ENCODE measurements around the gene FAM171A1.
"Not testable (repeated sequence)": the region's sequence is repeated elsewhere in the genome, so short reads cannot be mapped to it uniquely, and the experiment has no call there.

FAM171A1 gene

DNA sequence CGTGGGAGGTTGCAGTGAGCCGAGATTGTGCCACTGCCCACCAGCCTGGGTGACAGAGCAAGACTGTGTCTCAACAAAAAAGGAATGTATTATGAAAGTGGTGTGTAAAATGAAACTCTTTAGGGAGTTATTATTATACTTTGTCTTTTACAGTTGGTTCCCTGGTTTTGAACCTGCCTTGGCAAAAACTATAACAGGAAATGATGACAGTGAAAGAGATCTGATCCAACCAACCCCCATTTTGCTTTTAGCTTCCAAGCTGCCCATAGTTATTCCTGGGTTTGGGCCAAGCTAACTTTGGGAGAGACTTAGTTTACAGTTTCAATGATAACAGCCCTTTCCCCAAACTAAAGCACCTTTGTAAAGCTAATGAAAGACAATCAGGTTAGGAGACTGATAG lies 168.4 kb downstream of the FAM171A1 start:
- Histone ChIP-seq H3K9me3 (ENCODE audit: control insufficient read depth, insufficient read depth, low read depth, low read length) (no peaks in the 10 kb centered on the region), H3K27me3 (ENCODE audit: control insufficient read depth, insufficient read depth, low read length) (no peaks in the 10 kb centered on the region), H3K4me3 (ENCODE audit: low read depth, low read length) (no peak overlapping the region), H3K4me1 (ENCODE audit: control insufficient read depth, insufficient read depth, low read length) (peaks cover 29% of the 10 kb centered on the region), H3K9ac (ENCODE audit: low read length) (no peak overlapping the region), H3K27ac (ENCODE audit: low read depth, low read length) (no peak overlapping the region), H3K36me3 (ENCODE audit: control insufficient read depth, insufficient read depth, low read length) (no peaks in the 10 kb centered on the region)

DNA sequence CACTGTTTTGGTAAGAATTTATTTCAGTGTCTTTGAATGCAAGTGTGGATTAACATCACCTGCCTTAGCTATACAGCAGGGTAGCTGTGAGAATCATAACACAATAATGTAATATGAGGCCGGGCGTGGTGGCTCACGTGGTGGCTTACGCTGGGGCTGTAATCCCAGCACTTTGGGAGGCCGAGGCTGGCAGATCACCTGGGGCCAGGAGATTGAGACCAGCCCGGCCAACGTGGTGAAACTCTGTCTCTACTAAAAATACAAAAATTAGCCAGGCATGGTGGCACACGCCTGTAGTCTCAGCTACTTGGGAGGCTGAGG lies 168.8 kb downstream of the FAM171A1 start:
- not testable (repeated sequence) for H3K4me3 ChIP-seq (ENCODE audit: low read depth, low read length); H3K9me3 ChIP-seq (ENCODE audit: control insufficient read depth, insufficient read depth, low read depth, low read length); H3K9ac ChIP-seq (ENCODE audit: low read length); H3K27ac ChIP-seq (ENCODE audit: low read depth, low read length); H3K27me3 ChIP-seq (ENCODE audit: control insufficient read depth, insufficient read depth, low read length); H3K36me3 ChIP-seq (ENCODE audit: control insufficient read depth, insufficient read depth, low read length)
- H3K4me1 ChIP-seq (ENCODE audit: control insufficient read depth, insufficient read depth, low read length) = peaks cover 29% of the 10 kb centered on the region

DNA sequence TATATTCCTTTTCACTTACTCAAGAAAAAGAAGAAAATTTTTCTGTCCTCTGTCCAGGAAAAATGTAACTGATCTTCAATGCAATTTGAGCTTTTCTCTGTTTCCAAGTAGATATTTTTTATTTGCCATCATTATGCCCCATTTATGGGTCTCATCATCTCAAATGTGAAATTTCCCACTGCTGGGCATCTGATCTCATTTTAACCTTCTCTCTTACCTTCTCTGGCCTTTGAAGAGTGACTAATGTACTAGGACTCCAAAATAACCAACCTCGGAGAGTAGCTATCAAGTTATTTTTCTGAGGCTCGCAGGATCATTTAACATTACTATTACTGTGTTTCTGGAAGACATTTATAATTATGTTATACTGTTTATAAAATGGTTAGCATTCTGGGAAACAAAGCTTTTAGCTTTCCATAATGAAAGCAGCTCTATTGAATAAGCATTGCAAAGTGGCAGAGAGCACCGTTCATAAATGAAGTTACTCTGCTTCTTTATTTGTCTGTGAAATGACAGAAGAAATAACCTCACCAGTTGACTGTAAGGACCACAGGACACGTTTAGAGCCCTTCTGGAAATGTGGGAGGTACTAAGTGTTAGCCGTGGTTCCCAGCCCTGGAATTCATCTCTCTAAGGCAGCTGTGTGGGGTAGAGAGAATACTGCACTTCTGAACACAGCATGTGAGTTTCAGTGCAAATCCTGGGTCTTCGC lies 169.3 kb downstream of the FAM171A1 start:
- Histone ChIP-seq H3K4me3 (ENCODE audit: low read depth, low read length) (no peak overlapping the region), H3K27me3 (ENCODE audit: control insufficient read depth, insufficient read depth, low read length) (no peaks in the 10 kb centered on the region), H3K4me1 (ENCODE audit: control insufficient read depth, insufficient read depth, low read length) (peaks cover 29% of the 10 kb centered on the region), H3K9me3 (ENCODE audit: control insufficient read depth, insufficient read depth, low read depth, low read length) (no peaks in the 10 kb centered on the region), H3K36me3 (ENCODE audit: control insufficient read depth, insufficient read depth, low read length) (no peaks in the 10 kb centered on the region), H3K27ac (ENCODE audit: low read depth, low read length) (peak overlapping the region; percentile 46; the same call in 1 of the 2 replicates), H3K9ac (ENCODE audit: low read length) (no peak overlapping the region)

GRCh38 chr10:15200626-15201025 lies 170.5 kb downstream of the FAM171A1 start:
- Histone ChIP-seq H3K4me1 (ENCODE audit: control insufficient read depth, insufficient read depth, low read length) (peaks cover 32% of the 10 kb centered on the region), H3K27ac (ENCODE audit: low read depth, low read length) (peak overlapping the region; percentile 56; the same call in 1 of the 2 replicates), H3K9ac (ENCODE audit: low read length) (no peak overlapping the region), H3K27me3 (ENCODE audit: control insufficient read depth, insufficient read depth, low read length) (no peaks in the 10 kb centered on the region), H3K36me3 (ENCODE audit: control insufficient read depth, insufficient read depth, low read length) (no peaks in the 10 kb centered on the region), H3K4me3 (ENCODE audit: low read depth, low read length) (no peak overlapping the region), H3K9me3 (ENCODE audit: control insufficient read depth, insufficient read depth, low read depth, low read length) (no peaks in the 10 kb centered on the region)

- Histone ChIP-seq H3K27me3 (ENCODE audit: control insufficient read depth, insufficient read depth, low read length) (no peaks in the 10 kb centered on the region), H3K36me3 (ENCODE audit: control insufficient read depth, insufficient read depth, low read length) (no peaks in the 10 kb centered on the region), H3K9ac (ENCODE audit: low read length) (no peak overlapping the region), H3K4me3 (ENCODE audit: low read depth, low read length) (no peak overlapping the region), H3K4me1 (ENCODE audit: control insufficient read depth, insufficient read depth, low read length) (peaks cover 30% of the 10 kb centered on the region), H3K27ac (ENCODE audit: low read depth, low read length) (no peak overlapping the region), H3K9me3 (ENCODE audit: control insufficient read depth, insufficient read depth, low read depth, low read length) (no peaks in the 10 kb centered on the region)
Observed at GRCh38 chr10:15197911-15198310, 173.2 kb downstream of the FAM171A1 start.

- H3K9me3 ChIP-seq (ENCODE audit: control insufficient read depth, insufficient read depth, low read depth, low read length) = no peaks in the 10 kb centered on the region
- H3K36me3 ChIP-seq (ENCODE audit: control insufficient read depth, insufficient read depth, low read length) = no peaks in the 10 kb centered on the region
- H3K27me3 ChIP-seq (ENCODE audit: control insufficient read depth, insufficient read depth, low read length) = no peaks in the 10 kb centered on the region
- no peak overlapping the region for H3K27ac ChIP-seq (ENCODE audit: low read depth, low read length)
- peaks cover 28% of the 10 kb centered on the region for H3K4me1 ChIP-seq (ENCODE audit: control insufficient read depth, insufficient read depth, low read length)
- no peak overlapping the region for H3K9ac ChIP-seq (ENCODE audit: low read length)
- H3K4me3 ChIP-seq (ENCODE audit: low read depth, low read length) = no peak overlapping the region
Observed at GRCh38 chr10:15197276-15197675, 173.8 kb downstream of the FAM171A1 start.

GRCh38 chr10:15196021-15196834 lies 174.9 kb downstream of the FAM171A1 start:
- no peak overlapping the region for H3K27ac ChIP-seq (ENCODE audit: low read depth, low read length)
- no peak overlapping the region for H3K4me3 ChIP-seq (ENCODE audit: low read depth, low read length)
- no peak overlapping the region for H3K9ac ChIP-seq (ENCODE audit: low read length)
- H3K36me3 ChIP-seq (ENCODE audit: control insufficient read depth, insufficient read depth, low read length) = no peaks in the 10 kb centered on the region
- no peaks in the 10 kb centered on the region for H3K9me3 ChIP-seq (ENCODE audit: control insufficient read depth, insufficient read depth, low read depth, low read length)
- no peaks in the 10 kb centered on the region for H3K27me3 ChIP-seq (ENCODE audit: control insufficient read depth, insufficient read depth, low read length)
- H3K4me1 ChIP-seq (ENCODE audit: control insufficient read depth, insufficient read depth, low read length) = peaks cover 20% of the 10 kb centered on the region

DNA sequence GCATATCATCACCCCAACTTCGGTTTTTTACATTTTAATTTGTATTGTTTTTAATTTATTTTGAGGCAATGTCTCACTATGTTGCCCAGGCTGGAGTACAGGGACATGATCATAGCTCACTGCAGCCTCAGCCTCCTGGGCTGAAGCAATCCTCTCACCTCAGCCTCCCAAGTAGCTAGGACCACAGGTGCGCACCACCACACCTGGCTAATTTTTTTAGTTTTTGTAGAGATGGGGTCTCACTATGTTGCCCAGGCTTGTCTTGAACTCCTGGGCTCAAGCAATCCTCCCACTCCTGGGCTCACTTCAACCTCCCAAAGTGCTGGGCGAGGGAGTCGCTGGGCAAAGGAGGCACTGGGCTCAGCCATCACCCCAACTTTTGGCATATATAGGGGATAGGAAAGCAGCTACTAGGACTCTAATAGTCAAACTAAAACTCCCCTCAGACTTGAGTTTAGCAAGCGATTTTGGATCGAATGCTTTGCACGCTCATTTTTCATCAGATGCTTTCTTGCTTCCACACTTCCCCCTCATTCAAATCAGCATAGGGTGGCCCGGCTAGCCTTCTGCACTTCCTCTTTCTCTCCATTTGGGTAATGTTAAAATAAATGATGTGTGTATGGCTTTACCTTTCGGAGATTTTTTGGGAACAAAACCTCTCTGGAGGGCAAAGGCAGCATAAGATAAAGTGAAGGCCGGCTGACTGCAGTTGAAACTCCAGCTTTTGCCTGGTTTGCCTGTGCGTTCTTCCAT lies 181.8 kb downstream of the FAM171A1 start:
- H3K36me3 ChIP-seq (ENCODE audit: control insufficient read depth, insufficient read depth, low read length) = no peaks in the 10 kb centered on the region
- no peak overlapping the region for H3K4me3 ChIP-seq (ENCODE audit: low read depth, low read length)
- H3K9ac ChIP-seq (ENCODE audit: low read length) = no peak overlapping the region
- H3K27me3 ChIP-seq (ENCODE audit: control insufficient read depth, insufficient read depth, low read length) = no peaks in the 10 kb centered on the region
- H3K9me3 ChIP-seq (ENCODE audit: control insufficient read depth, insufficient read depth, low read depth, low read length) = no peaks in the 10 kb centered on the region
- H3K4me1 ChIP-seq (ENCODE audit: control insufficient read depth, insufficient read depth, low read length) = no peaks in the 10 kb centered on the region
- no peak overlapping the region for H3K27ac ChIP-seq (ENCODE audit: low read depth, low read length)

DNA sequence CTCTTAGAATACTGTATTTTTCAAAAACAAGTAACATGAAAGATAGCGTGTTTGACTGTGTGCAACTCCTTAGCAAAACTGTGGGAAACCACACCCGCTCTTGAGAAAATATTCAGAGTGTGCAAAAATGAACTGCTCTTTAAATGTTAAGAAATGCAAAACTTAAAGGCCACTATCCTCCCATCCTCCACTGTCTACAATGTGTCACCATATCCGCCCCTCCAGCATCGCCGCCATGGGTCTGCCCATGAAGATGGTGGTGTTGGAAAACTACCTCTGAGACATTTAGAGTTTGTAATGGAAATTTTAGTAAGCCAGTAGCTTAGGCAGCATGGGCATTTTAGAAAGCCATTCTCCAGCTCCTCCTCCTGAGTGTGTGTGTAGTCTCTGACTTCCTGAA lies 182.5 kb downstream of the FAM171A1 start:
- Histone ChIP-seq H3K9ac (ENCODE audit: low read length) (no peak overlapping the region), H3K27ac (ENCODE audit: low read depth, low read length) (no peak overlapping the region), H3K9me3 (ENCODE audit: control insufficient read depth, insufficient read depth, low read depth, low read length) (0 out of 2 replicates have a peak, but pooled peaks cover 3% of the 10 kb centered on the region), H3K36me3 (ENCODE audit: control insufficient read depth, insufficient read depth, low read length) (no peaks in the 10 kb centered on the region), H3K27me3 (ENCODE audit: control insufficient read depth, insufficient read depth, low read length) (no peaks in the 10 kb centered on the region), H3K4me1 (ENCODE audit: control insufficient read depth, insufficient read depth, low read length) (no peaks in the 10 kb centered on the region), H3K4me3 (ENCODE audit: low read depth, low read length) (no peak overlapping the region)

GRCh38 chr10:15183689-15184481 lies 187.2 kb downstream of the FAM171A1 start:
- no peak overlapping the region for H3K27ac ChIP-seq (ENCODE audit: low read depth, low read length)
- no peak overlapping the region for H3K9ac ChIP-seq (ENCODE audit: low read length)
- no peaks in the 10 kb centered on the region for H3K36me3 ChIP-seq (ENCODE audit: control insufficient read depth, insufficient read depth, low read length)
- 0 out of 2 replicates have a peak, but pooled peaks cover 3% of the 10 kb centered on the region for H3K9me3 ChIP-seq (ENCODE audit: control insufficient read depth, insufficient read depth, low read depth, low read length)
- H3K4me1 ChIP-seq (ENCODE audit: control insufficient read depth, insufficient read depth, low read length) = no peaks in the 10 kb centered on the region
- H3K27me3 ChIP-seq (ENCODE audit: control insufficient read depth, insufficient read depth, low read length) = no peaks in the 10 kb centered on the region
- no peak overlapping the region for H3K4me3 ChIP-seq (ENCODE audit: low read depth, low read length)

Measured in HUES6 (cell line).